Central memory CD4-positive, alpha-beta T cell (primary cell): ENCODE results near the gene CRB3.
"Not testable (repeated sequence)": the region's sequence is repeated elsewhere in the genome, so short reads cannot be mapped to it uniquely, and the experiment has no call there.

Source experiments
- DNase-seq: peaks from one replicate; pipeline ENCODE4 v3.0.0; 2022

CRB3 gene

DNA sequence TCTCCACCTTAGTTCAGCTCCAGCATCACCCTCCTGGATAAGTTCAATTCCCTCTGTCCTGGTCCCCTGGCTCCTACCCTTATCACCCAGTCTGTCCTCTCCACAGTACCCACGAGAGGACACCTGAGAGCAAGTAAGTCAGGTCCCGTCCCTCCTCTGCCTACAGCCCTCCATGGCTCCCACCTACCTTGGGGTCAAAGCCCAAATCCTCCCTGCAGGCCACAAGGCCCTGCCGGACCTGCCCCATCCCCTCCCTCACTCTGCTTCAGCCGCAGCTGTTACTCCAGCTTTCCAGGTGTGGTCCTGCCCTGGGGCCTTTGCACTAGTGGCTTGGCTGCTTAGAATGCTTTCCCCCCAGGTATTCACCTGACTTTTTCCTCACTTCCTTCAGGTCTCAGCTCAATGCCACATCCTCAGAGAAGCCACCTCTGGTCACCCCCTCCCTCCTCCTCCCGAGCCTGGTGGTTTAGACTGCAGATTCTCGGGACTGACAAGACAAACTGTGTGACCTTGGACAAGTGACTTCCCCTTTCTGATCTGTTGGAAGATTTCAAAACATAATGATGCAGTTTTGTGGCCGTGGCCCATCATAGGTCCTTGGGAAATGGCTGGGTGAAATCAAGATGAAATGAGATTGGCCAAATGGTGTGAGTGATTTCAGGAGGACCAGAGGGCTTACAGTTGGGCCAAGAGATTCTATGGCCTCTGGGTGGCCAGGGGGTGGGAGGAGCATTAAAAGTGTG lies 34.4 kb downstream of the CRB3 start:
- no peak for DNase-seq

DNA sequence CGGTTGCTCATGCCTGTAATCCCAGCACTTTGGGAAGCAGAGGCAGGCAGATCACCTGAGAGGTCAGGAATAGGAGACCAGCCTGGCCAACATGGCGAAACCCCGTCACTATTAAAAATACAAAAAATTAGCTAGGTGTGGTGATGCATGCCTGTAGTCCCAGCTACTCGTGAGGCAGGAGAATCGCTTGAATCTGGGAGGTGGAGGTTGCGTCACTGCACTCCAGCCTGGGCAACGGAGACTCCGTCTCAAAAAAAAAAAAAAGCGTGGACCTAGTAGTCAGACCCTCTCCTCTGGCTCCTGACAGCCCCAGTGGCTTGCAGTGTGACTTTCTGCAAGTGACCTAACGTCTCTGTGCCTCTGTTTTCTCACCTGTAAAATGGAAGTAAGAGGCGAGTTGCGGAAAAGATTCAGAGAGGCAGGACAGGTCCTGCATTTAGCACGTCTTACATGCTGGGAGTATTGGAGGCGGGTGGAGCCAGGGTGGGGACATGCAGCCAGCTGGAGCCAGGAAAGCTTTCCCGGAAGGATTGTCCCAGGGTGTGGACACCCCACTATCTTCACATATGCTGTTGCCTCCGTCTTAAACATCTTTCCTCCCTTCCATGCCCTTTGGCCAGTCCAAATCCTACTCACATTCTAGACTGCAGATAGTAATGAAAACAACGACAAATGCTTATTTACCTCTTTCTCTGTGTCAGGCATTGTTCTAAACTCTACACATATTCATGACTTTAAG lies 35.1 kb downstream of the CRB3 start:
- DNase-seq = no peak

DNA sequence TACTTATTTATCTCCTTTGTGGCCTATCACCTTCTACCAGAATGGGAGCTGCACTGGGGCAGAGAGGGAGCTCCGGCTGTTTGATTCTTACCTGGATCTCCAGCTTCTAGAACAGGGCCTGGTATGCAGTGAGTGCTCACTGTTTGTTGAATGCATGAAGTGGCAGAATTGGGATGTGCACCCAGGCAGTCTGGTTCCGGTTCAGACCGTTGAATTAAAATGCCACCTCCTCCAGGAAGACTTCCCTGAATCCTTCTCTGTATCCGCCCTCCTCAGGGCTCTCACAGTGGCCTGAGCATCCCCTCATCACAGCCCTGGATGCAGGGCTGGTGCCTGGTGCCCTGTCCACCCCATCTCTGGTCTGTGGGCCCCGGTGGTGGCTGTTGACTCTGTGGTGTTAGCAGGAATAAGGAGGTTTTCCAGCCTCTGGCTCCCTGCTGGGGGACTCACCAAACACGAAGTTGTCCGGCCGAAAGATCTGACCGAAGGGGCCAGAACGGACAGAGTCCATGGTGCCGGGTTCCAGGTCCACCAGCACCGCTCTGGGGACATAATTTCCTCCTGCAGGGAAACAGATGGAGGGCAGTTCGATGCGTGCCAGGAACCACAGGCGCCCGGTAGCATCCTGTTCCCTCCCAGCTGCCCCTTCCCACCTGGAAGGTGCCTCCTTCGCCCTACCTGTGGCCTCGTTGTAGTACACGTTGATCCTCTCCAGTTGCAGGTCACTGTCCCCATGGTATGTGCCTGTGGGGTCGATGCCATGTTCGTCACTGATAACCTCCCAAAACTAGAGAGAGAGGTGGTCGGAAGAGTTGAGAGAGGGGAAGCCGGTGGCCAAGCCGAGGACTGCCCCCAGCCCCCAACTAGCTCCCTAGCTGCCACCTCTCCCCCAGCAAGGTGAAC lies 37.0 kb downstream of the CRB3 start:
- no peak for DNase-seq

DNA sequence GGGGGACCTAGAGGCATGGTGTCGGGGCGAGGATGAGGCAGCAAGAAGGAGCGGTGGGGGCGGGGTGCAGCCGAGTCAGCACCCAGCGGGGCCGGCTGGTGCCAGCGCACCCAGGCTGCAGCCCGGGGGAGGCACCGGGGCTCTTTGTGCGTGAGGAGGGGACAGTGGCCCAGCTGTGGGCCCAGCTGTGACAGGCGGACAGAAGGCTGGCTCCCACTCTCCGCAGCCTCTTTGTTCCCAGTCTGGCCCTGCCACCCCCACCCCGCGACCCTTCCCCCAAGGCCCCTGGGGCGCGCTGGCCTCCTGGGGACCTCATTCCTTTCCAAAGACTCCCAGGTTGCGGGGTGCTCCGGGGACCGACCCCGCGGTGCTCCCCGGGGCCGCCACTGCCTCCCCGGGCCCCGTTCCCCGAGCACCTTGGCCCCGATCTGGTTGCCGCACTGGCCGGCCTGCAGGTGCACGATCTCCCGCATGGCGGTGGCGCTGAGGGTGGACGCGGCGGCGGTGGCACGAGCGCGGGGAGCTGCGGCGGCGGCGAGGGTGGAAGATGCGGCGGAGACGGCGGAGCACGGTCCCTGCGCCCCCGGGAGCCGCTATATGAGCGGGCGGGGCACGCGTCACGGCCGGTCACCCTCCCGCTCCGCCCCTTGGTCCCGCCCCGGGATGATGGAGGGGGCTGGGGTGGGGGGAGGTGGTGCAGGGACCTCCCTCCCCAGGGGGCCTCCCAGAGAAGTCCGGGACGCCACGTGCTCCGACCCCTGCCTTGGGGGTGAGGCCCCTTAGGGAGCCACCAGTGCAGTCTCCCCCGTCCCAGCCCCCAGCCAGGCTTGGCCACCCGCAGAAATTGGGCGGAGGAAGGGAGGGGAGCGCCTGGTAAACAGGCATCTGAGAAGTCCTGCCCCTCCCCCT lies 37.9 kb downstream of the CRB3 start, which contains the start of gene TUBB4A:
Gene TUBB4A, minus strand, starts transcription at position 570 of the 909 bp plus-strand sequence. Its CDS starts 97 bp downstream, at position 473.
- no peak for DNase-seq

DNA sequence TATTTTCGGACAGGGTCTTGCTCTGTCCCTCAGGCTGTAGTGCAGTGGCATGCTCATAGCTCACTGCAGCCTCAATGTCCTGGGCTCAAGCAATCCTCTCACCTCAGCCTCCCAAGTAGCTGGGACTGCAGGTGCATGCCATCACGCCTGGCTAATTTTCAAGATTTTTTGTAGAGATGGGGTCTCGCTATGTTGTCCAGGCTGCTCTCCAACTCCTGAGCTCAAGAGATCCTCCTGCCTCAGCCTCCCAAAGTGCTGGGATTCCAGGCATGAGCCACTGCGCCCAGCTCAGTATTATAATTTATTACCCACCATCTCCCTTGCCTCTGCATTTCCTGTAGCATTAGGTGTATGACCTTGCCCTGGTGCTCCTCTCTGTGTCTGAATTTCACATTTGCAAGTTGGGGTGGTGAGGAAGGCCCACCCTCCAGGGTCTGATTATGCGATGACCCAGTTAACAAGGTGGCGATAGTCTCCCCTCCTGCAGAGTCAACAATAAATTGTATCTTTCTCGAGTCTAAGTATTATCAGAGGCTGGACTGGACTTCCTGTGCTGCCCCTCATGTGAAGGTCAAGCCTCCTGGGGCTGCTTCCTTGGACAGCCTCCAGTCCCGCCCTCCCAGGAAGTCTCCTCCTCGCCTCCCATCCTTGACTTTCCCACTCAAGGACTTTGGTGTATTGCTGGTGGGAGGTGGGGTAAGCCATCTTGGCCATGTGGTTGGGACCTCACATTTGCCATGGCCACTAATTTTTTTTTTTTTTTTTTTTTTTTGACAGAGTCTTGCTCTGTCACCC lies 39.5 kb downstream of the CRB3 start:
- no peak for DNase-seq

DNA sequence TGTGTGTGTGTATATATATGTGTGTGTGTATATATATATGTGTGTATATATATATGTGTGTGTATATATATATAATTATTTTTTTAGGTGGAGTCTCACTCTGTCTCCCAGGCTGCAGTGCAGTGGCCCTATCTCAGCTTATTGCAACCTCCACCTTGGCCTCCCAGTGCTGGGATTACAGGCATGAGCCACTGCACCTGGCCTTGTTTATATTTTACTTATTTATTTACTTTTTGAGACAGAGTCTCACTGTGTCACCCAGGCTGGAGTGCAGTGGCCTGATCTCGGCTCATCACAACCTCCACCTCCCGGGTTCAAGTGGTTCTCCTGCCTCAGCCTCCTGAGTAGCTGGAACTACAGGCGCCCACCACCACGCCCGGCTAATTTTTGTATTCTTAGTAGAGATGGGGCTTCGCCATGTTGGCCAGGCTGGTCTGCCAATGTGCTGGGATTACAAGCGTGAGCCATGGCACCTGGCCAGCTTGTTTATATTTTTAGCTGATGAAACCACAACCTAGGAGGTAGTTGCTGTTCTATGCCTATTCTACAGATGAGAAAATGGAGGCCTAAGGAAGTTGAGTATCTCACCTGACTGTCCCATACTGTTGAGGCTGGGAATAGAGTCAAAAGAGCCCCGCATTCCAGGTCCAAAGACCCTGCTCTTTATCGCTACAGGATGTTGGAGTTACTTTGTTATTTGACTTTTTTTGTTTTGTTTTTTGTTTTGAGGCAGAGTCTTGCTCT lies 44.1 kb downstream of the CRB3 start:
- DNase-seq = not testable (repeated sequence)

DNA sequence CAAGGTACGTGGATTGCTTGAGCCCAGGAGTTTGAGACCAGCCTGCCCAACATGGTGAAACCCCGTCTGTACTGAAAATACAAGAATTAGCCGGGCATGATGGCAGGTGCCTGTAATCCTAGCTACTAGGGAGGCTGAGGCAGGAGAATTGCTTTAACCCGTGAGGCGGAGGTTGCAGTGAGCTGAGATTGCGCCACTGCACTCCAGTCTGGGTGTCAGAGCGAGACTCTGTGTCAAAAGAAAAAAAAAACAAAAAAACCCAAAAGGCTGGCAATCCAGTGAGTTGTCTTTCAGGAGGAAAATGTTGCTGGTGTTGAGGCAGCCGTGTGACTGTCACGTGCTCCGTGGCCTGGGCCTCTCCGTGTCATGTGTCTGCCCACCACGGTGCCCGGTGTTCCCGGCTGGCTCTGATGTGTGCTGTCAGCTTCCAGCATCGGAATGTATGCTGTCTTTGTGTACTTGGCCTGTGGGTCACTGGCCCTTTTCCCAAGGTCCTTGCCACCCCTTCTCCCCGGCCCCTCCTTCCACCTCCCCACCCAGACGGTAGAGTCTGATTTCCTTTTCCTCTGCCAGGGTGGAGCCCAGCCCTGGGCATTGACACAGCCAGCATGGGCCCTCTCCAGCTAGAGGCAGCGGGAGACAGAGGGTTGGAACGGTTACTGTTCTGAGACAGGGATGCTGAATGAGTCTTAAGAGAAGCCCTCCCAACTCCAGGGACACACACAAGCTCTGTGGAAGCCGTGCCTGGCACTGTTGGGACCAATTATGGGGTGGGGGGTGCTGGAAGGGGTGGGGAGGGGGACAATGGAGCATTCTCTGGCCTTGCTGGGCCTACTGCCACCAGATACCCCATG lies 45.3 kb downstream of the CRB3 start:
- no peak for DNase-seq

DNA sequence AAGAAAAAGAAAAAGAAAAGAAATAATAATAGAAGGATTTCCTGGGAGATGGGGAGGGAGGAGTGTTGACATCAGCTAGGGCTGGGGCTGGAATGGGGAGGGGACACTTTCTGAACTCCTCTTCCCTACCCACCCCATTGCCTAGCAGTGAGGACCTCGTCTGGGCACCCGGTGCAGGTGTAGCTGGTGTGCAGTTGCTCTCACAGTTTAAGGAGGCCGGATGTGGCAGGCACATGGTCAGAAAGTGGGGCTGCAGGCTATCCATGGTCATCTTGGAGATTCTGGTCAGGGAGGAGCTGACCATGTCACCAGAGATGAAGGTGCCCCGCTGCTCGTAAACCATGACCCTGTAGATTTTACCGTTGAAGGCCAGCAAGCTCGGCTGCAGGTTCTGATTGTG lies 46.5 kb downstream of the CRB3 start:
- no peak for DNase-seq

DNA sequence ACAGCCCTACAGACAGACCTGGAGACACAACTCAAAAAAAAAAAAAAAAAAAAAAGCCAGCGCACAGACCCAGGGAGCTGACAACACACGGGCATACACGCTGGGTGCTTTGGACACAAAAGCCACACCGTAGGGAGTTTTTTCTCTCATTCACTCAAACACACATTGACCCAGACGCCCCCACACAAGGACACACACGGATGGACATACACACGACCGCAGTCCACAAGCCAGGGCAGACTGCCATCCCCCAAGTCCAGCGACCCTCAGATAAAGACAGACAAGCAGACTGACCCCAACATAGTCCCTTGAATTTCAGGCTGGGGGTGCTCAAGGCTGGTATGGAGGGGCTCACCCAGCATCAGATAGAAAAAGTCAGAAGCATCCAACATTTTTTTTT lies 50.0 kb downstream of the CRB3 start:
- DNase-seq = no peak

DNA sequence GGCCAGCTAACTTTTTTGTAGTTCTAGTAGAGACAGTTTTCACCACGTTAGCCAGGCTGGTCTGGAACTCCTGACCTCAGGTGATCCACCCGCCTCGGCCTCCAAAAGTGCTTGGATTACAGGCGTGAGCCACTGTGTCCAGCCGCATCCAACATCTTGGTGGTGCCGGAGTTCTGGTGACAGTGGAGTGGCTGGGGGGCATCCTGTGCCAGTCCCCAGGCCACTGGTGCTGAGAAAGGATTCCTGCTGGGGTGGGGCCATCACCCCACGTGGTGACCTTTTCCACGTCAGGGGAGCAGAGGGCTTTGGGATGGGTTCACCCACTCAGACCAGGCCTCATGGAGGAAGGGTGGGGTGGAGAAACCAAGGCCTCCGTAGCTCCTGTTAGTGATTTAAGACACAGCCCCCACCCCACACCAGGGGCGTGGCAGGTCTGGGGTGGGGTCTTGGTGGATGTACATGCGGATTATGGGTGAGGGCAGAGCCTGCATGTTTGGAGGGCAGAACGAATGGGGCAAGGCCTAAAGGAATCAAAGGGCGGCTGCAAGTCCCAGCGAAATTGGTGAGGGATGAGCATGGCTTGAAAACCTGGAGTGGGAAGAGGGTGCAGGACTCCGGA lies 51.0 kb downstream of the CRB3 start:
- no peak for DNase-seq

DNA sequence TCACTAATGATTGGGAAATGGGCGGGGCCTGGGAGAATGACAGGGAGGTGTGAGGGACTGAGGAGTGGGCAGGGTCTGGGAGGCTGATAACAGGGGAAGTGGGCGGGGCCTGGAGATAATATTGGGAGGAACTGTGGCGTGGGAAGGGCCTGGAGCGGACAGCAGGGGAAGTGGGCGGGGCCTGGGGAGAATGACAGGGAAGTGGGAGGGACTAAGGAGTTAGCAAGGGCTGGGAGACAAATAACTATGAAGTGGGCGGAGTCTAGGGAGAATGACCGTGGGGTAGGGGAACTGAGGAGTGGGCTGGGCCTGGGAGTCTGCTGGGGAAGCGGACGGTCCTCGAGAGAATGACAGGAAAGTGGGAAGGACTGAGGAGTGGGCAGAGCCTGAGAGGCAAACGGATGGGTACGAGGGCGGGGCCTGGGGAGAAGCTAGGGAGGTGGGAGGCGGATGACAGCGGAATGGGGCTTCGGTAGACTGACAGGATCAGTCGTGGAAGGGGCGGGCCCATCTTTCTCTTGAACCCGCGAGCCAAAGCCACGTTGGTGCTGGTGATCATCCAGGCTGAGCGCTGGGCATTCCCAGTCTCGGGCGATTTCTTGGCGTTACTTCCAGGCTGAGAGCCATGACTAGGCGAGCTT lies 52.1 kb downstream of the CRB3 start:
- DNase-seq = peak; percentile 38
